ENCODE data around the gene ANO1. TPM values are rescaled to one million over a fixed set of nuclear protein-coding genes. Genes with fewer than 3 reads are reported as not detected.

ANO1 gene
- total RNA-seq, 1 donor from 2014 or later: not detected

GRCh38 chr11:70065318-70066135 is 12.6 kb upstream of the ANO1 start:
- Mint-ChIP-seq H3K4me1 (ENCODE audit: unreplicated experiment) (peaks cover 8% of the 10 kb centered on the region), H3K9me3 (ENCODE audit: unreplicated experiment) (no peaks in the 10 kb centered on the region), H3K27ac (ENCODE audit: unreplicated experiment) (no peak overlapping the region), H3K36me3 (ENCODE audit: unreplicated experiment) (no peaks in the 10 kb centered on the region), H3K27me3 (ENCODE audit: unreplicated experiment) (peaks cover 70% of the 10 kb centered on the region), H3K4me3 (ENCODE audit: unreplicated experiment) (no peak overlapping the region)
- no peak for TF ChIP-seq CTCF (IDR thresholded peaks at IDR 0.05)
- peak; percentile 81 for DNase-seq (ENCODE audit: extremely low spot score, unreplicated experiment)

- no peak for TF ChIP-seq CTCF (IDR thresholded peaks at IDR 0.05)
- Mint-ChIP-seq H3K9me3 (ENCODE audit: unreplicated experiment) (no peaks in the 10 kb centered on the region), H3K4me3 (ENCODE audit: unreplicated experiment) (no peak overlapping the region), H3K36me3 (ENCODE audit: unreplicated experiment) (no peaks in the 10 kb centered on the region), H3K27me3 (ENCODE audit: unreplicated experiment) (peaks cover 75% of the 10 kb centered on the region), H3K27ac (ENCODE audit: unreplicated experiment) (no peak overlapping the region), H3K4me1 (ENCODE audit: unreplicated experiment) (peaks cover 8% of the 10 kb centered on the region)
- DNase-seq (ENCODE audit: extremely low spot score, unreplicated experiment): peak; percentile 65
These were observed 12.0 kb upstream of the ANO1 start for GRCh38 chr11:70066136-70066520.

GRCh38 chr11:70066628-70067027 is 11.5 kb upstream of the ANO1 start:
- Mint-ChIP-seq H3K27me3 (ENCODE audit: unreplicated experiment) (peaks cover 72% of the 10 kb centered on the region), H3K4me3 (ENCODE audit: unreplicated experiment) (no peak overlapping the region), H3K36me3 (ENCODE audit: unreplicated experiment) (no peaks in the 10 kb centered on the region), H3K27ac (ENCODE audit: unreplicated experiment) (no peak overlapping the region), H3K9me3 (ENCODE audit: unreplicated experiment) (no peaks in the 10 kb centered on the region), H3K4me1 (ENCODE audit: unreplicated experiment) (peaks cover 8% of the 10 kb centered on the region)
- TF ChIP-seq CTCF (IDR thresholded peaks at IDR 0.05): no peak
- DNase-seq (ENCODE audit: extremely low spot score, unreplicated experiment): peak; percentile 82

GRCh38 chr11:70067036-70067435 is 11.1 kb upstream of the ANO1 start:
- no peak for TF ChIP-seq CTCF (IDR thresholded peaks at IDR 0.05)
- Mint-ChIP-seq H3K4me3 (ENCODE audit: unreplicated experiment) (no peak overlapping the region), H3K36me3 (ENCODE audit: unreplicated experiment) (no peaks in the 10 kb centered on the region), H3K27me3 (ENCODE audit: unreplicated experiment) (peaks cover 75% of the 10 kb centered on the region), H3K4me1 (ENCODE audit: unreplicated experiment) (peaks cover 8% of the 10 kb centered on the region), H3K27ac (ENCODE audit: unreplicated experiment) (no peak overlapping the region), H3K9me3 (ENCODE audit: unreplicated experiment) (no peaks in the 10 kb centered on the region)
- peak; percentile 64 for DNase-seq (ENCODE audit: extremely low spot score, unreplicated experiment)

- Mint-ChIP-seq H3K4me1 (ENCODE audit: unreplicated experiment) (peaks cover 8% of the 10 kb centered on the region), H3K4me3 (ENCODE audit: unreplicated experiment) (no peak overlapping the region), H3K27ac (ENCODE audit: unreplicated experiment) (no peak overlapping the region), H3K9me3 (ENCODE audit: unreplicated experiment) (no peaks in the 10 kb centered on the region), H3K27me3 (ENCODE audit: unreplicated experiment) (peaks cover 76% of the 10 kb centered on the region), H3K36me3 (ENCODE audit: unreplicated experiment) (no peaks in the 10 kb centered on the region)
- no peak for TF ChIP-seq CTCF (IDR thresholded peaks at IDR 0.05)
- peak; percentile 71 for DNase-seq (ENCODE audit: extremely low spot score, unreplicated experiment)
These were observed 10.4 kb upstream of the ANO1 start for GRCh38 chr11:70067591-70068341.

Data from osteocyte (in vitro differentiated cells).